ENCODE results near the gene PKP4.

The PKP4 gene

GRCh38 chr2:158544998-158545397 is 88.2 kb downstream of the PKP4 start:
- no peak for TF ChIP-seq CTCF (conservative IDR thresholded peaks at IDR 0.05)
- no peak for TF ChIP-seq ZFX (IDR thresholded peaks at IDR 0.05)
- no peak overlapping the region for H3K27ac ChIP-seq

GRCh38 chr2:158546412-158547144 is 89.8 kb downstream of the PKP4 start:
- H3K27ac ChIP-seq: no peak overlapping the region
- no peak for TF ChIP-seq ZFX (IDR thresholded peaks at IDR 0.05)
- TF ChIP-seq CTCF (conservative IDR thresholded peaks at IDR 0.05): peak; percentile 9; the same call in 1 of the 2 replicates

GRCh38 chr2:158553257-158553656 is 96.5 kb downstream of the PKP4 start:
- no peak overlapping the region for H3K27ac ChIP-seq
- TF ChIP-seq ZFX (IDR thresholded peaks at IDR 0.05) (no peak), CTCF (conservative IDR thresholded peaks at IDR 0.05) (no peak)

GRCh38 chr2:158554996-158555395 is 98.2 kb downstream of the PKP4 start:
- TF ChIP-seq CTCF (conservative IDR thresholded peaks at IDR 0.05) (no peak), ZFX (IDR thresholded peaks at IDR 0.05) (no peak)
- H3K27ac ChIP-seq: no peak overlapping the region

GRCh38 chr2:158556124-158556523 is 99.4 kb downstream of the PKP4 start:
- no peak overlapping the region for H3K27ac ChIP-seq
- TF ChIP-seq ZFX (IDR thresholded peaks at IDR 0.05) (no peak), CTCF (conservative IDR thresholded peaks at IDR 0.05) (no peak)

- no peak overlapping the region for H3K27ac ChIP-seq
- TF ChIP-seq ZFX (IDR thresholded peaks at IDR 0.05): no peak
- TF ChIP-seq CTCF (conservative IDR thresholded peaks at IDR 0.05): no peak
Measured at GRCh38 chr2:158557752-158558151, 101.0 kb downstream of the PKP4 start.

- TF ChIP-seq CTCF (conservative IDR thresholded peaks at IDR 0.05) (no peak), ZFX (IDR thresholded peaks at IDR 0.05) (no peak)
- no peak overlapping the region for H3K27ac ChIP-seq
Measured at GRCh38 chr2:158559252-158559651, 102.5 kb downstream of the PKP4 start.
